B cell (primary cell): ENCODE data around the gene CHRNA7.

Experiments used
- CTCF ChIP-seq: fragments of 200-600 bp; IDR thresholded peaks from one replicate; pipeline ENCODE4 v1.8.0; 2022; ENCODE audit warnings: antibody characterized with exemption, mild to moderate bottlenecking
- EZH2 ChIP-seq: IDR thresholded peaks from 2 replicates; pipeline ENCODE4 v1.6.1; 2012; ENCODE audit warnings: borderline replicate concordance, low read depth, mild to moderate bottlenecking, moderate library complexity, low read length; ENCODE audit not compliant: insufficient read depth, poor library complexity, severe bottlenecking

- TF ChIP-seq CTCF (no peak), EZH2 (no peak)
These were observed 90.5 kb downstream of the CHRNA7 start for GRCh38 chr15:32120577-32121383.
